Measurements from ENCODE around the gene OAT.

The OAT gene

GRCh38 chr10:124349996-124350280, 68.8 kb downstream of the OAT start:
- DNase-seq = no peak

GRCh38 chr10:124349231-124349995, 69.3 kb downstream of the OAT start:
- peak; percentile 17 for DNase-seq

- DNase-seq = no peak
These were observed 69.9 kb downstream of the OAT start for GRCh38 chr10:124348801-124349200.

- DNase-seq = no peak
These were observed 70.8 kb downstream of the OAT start for GRCh38 chr10:124347956-124348355.
